Keratinocyte (primary cell): ENCODE data around the gene UROS. TPM values are rescaled to one million over a fixed set of nuclear protein-coding genes. Genes with fewer than 3 reads are reported as not detected.

Experiments used
- DNase-seq: peaks from one replicate; pipeline ENCODE4 v3.0.0-alpha.2; 2011; ENCODE audit warnings: low read depth, missing footprints, low spot score
- FAIRE-seq: peaks from 2 replicates; lab custom pipeline; 2011; peaks lifted over from hg19 to GRCh38; lab: Jason Lieb, UNC
- H2AFZ ChIP-seq: 2 replicates; pipeline ENCODE4 v1.6.0; 2012; ENCODE audit warnings: low read length, control low read depth, inconsistent platforms; ENCODE audit not compliant: control insufficient read depth
- H3K27ac ChIP-seq: 2 replicates; pipeline ENCODE4 v1.5.1; 2011; ENCODE audit warnings: low read length; ENCODE audit not compliant: control insufficient read depth, insufficient read depth
- H3K27me3 ChIP-seq: 3 replicates; pipeline ENCODE4 v1.6.0; 2011; ENCODE audit warnings: low read length; ENCODE audit not compliant: control insufficient read depth, insufficient read depth; ENCODE audit errors: extremely low read depth
- H3K36me3 ChIP-seq, 2 experiments: 2 replicates in 1 of 2; 3 replicates in 1 of 2; pipeline ENCODE4 v1.5.1; 2011; ENCODE audit warnings: low read length in 2 of 2, mild to moderate bottlenecking in 1 of 2; ENCODE audit not compliant: control insufficient read depth in 2 of 2, insufficient read depth in 2 of 2; ENCODE audit errors: extremely low read depth in 1 of 2
- H3K4me1 ChIP-seq: 3 replicates; pipeline ENCODE4 v1.5.1; 2011; ENCODE audit warnings: low read length; ENCODE audit not compliant: control insufficient read depth, insufficient read depth; ENCODE audit errors: extremely low read depth
- H3K4me2 ChIP-seq: 3 replicates; pipeline ENCODE4 v1.6.0; 2011; ENCODE audit warnings: low read depth, low read length; ENCODE audit not compliant: control insufficient read depth, insufficient read depth; ENCODE audit errors: extremely low read depth
- H3K4me3 ChIP-seq, 3 experiments: fragments of 200-600 bp in 1 of 3; sonication (generic) in 1 of 3; 2 replicates in 2 of 3; 3 replicates in 1 of 3; pipeline ENCODE4 v1.5.1; 2011 to 2016; ENCODE audit warnings: low read length in 3 of 3, mild to moderate bottlenecking in 3 of 3, control low read depth in 2 of 3, inconsistent platforms in 1 of 3, low read depth in 1 of 3, mixed read lengths in 1 of 3, mixed run types in 1 of 3, moderate library complexity in 1 of 3; ENCODE audit not compliant: control insufficient read depth in 2 of 3, insufficient read depth in 2 of 3; ENCODE audit errors: extremely low read depth in 1 of 3
- H3K79me2 ChIP-seq: 2 replicates; pipeline ENCODE4 v1.6.0; 2012; ENCODE audit warnings: low read length; ENCODE audit not compliant: control insufficient read depth, insufficient read depth
- H3K9ac ChIP-seq: 3 replicates; pipeline ENCODE4 v1.6.0; 2011; ENCODE audit warnings: low read length; ENCODE audit not compliant: control insufficient read depth, insufficient read depth; ENCODE audit errors: extremely low read depth
- H3K9me1 ChIP-seq: 3 replicates; pipeline ENCODE4 v1.6.0; 2011; ENCODE audit warnings: low read length; ENCODE audit not compliant: control insufficient read depth, insufficient read depth; ENCODE audit errors: extremely low read depth
- H3K9me3 ChIP-seq: 2 replicates; pipeline ENCODE4 v1.5.1; 2012; ENCODE audit warnings: low read depth, low read length; ENCODE audit not compliant: control insufficient read depth
- H4K20me1 ChIP-seq: 3 replicates; pipeline ENCODE4 v1.6.0; 2011; ENCODE audit warnings: low read length; ENCODE audit not compliant: control insufficient read depth, insufficient read depth; ENCODE audit errors: extremely low read depth
- CTCF ChIP-seq, 3 experiments: IDR thresholded peaks in 1 of 3; conservative IDR thresholded peaks in 1 of 3; optimal IDR thresholded peaks in 1 of 3; 2 replicates in 2 of 3; 3 replicates in 1 of 3; pipeline versions ENCODE3 to v1.5.1; 2011; ENCODE audit warnings: low read length in 3 of 3, mild to moderate bottlenecking in 3 of 3, moderate library complexity in 2 of 3, control low read depth in 1 of 3, inconsistent platforms in 1 of 3; ENCODE audit not compliant: insufficient read depth in 2 of 3; ENCODE audit errors: extremely low read depth in 1 of 3
- EZH2 ChIP-seq: IDR thresholded peaks from one replicate; pipeline ENCODE4 v1.6.1; 2012; ENCODE audit warnings: inconsistent platforms, mild to moderate bottlenecking, low read length, moderate library complexity
- dilution Hi-C: fragments of 300-500 bp; cut with MboI; formaldehyde crosslinking; loops from one replicate; pipeline ENCODE4 v1.7.0; 2020; ENCODE audit warnings: low sequenced_read_pairs; ENCODE audit not compliant: extremely low pct_ligation_motif_present
- polyA plus RNA-seq, 5 experiments: library from polyadenylated mRNA; depleted of rRNA in 3 of 5; stranded (reverse) in 3 of 5; stranded (forward) in 1 of 5; unstranded in 1 of 5; fragments of >200 nt; gene quantifications; 1 replicate in 1 of 5; 2 replicates in 3 of 5; 3 replicates in 1 of 5; pipeline versions ENCODE4 v1.2.1 to v1.2.3, GENCODE V29; 2011 to 2012; ENCODE audit warnings: missing spikeins in 2 of 5, low read depth in 1 of 5, low replicate concordance in 1 of 5

UROS gene
- polyA plus RNA-seq, 1 donor (not counting 4 experiments of a cell fraction or from before 2014, with no cell fraction given): 46.7 TPM

- H3K4me1 ChIP-seq: no peaks in the 10 kb centered on the region
- H3K9me1 ChIP-seq: no peaks in the 10 kb centered on the region
- DNase-seq: no peak
- H3K9ac ChIP-seq: no peak overlapping the region
- H2AFZ ChIP-seq: no peak overlapping the region
- no peak for TF ChIP-seq EZH2
- no peak for TF ChIP-seq CTCF (optimal IDR thresholded peaks at IDR 0.05 in 1 of 3, IDR thresholded peaks at IDR 0.05 in 1 of 3, conservative IDR thresholded peaks at IDR 0.05 in 1 of 3; ENCODE audit: extremely low read depth in 1 of 3, insufficient read depth in 2 of 3, low read length in 3 of 3)
- dilution Hi-C loops: no loop called here
- no peaks in the 10 kb centered on the region for H4K20me1 ChIP-seq
- H3K79me2 ChIP-seq: no peaks in the 10 kb centered on the region
- H3K27me3 ChIP-seq: no peaks in the 10 kb centered on the region
- H3K27ac ChIP-seq: no peak overlapping the region
- H3K4me2 ChIP-seq: no peak overlapping the region
- no peak overlapping the region for H3K4me3 ChIP-seq
- H3K9me3 ChIP-seq: no peaks in the 10 kb centered on the region
- peaks cover 6 to 27% of the 10 kb centered on the region in 2 experiments for H3K36me3 ChIP-seq
- no peak for FAIRE-seq
Measured at GRCh38 chr10:125792342-125793300, 30.4 kb downstream of the UROS start.

GRCh38 chr10:125788156-125789034 is 34.7 kb downstream of the UROS start:
- Histone ChIP-seq H3K4me3 (no peak overlapping the region), H2AFZ (no peak overlapping the region), H3K9me3 (no peaks in the 10 kb centered on the region), H3K27me3 (no peaks in the 10 kb centered on the region), H3K4me1 (no peaks in the 10 kb centered on the region), H3K4me2 (no peak overlapping the region), H3K27ac (no peak overlapping the region), H4K20me1 (no peaks in the 10 kb centered on the region), H3K9ac (no peak overlapping the region), H3K36me3 (peaks cover 0 to 14% of the 10 kb centered on the region in 2 experiments), H3K9me1 (no peaks in the 10 kb centered on the region), H3K79me2 (no peaks in the 10 kb centered on the region)
- FAIRE-seq (no peak), DNase-seq (no peak)
- TF ChIP-seq EZH2 (no peak), CTCF (optimal IDR thresholded peaks at IDR 0.05 in 1 of 3, IDR thresholded peaks at IDR 0.05 in 1 of 3, conservative IDR thresholded peaks at IDR 0.05 in 1 of 3; ENCODE audit: extremely low read depth in 1 of 3, insufficient read depth in 2 of 3, low read length in 3 of 3) (no peak)
- dilution Hi-C loops: no loop called here
